Measurements from ENCODE around the gene TANC1.

Gene TANC1

DNA sequence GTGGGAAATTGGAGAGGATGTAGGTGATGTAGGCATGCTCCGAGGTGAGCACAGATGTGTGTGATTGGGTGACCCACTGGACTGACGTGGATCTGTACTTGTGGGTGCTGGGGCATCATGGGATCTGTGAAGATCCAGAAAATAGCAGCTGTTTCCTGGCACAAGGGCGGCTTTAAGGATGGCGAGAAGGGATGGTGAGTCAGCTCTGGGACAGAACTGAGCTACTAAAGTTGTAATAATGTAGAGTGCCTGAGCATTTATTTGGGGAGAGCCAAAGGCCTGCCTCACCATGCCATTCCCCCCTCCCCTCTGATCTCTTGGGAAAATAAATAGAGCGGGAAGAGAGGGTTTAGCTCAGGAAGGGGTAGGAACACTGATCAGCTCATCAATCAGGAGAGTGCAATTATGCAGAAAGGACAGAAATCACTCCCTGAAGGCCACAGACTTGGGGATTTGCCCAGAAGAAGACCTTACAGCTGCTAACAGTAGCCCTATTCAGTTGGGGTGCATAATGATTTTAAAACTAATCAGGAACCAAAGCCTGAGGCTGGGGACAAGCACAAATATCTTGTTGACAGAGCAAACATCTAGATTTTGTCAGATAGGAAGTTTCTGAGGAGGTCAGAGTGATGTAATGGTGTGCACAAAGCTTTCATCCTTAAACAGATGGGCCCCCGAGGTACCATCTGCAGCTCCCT is 30.3 kb downstream of the TANC1 start:
- DNase-seq (ENCODE audit: low read depth) = no peak
- TF ChIP-seq CTCF (conservative IDR thresholded peaks at IDR 0.05; ENCODE audit: low read depth, low read length) = no peak
- no peak overlapping the region for H3K4me3 ChIP-seq (ENCODE audit: low read length)

DNA sequence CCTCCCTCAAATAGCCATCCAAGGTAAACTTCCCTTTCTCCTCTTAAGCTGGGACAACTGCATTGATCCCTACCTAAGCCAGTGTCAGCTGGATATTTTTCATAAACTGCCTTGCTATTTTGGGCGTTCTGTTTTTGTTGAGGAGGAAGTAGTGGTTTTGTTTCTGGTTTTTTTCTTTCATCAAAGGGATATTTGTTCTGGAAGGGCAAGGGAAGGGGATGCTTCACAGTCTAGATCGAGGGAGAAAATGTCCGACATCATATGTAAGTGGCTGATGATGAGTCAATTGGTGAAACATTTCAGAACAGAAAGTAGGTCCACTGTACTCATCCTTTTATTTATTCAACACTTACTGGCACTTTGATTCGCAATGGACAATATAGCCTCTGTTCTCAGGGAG is 31.0 kb downstream of the TANC1 start:
- TF ChIP-seq CTCF (conservative IDR thresholded peaks at IDR 0.05; ENCODE audit: low read depth, low read length) = no peak
- no peak for DNase-seq (ENCODE audit: low read depth)
- no peak overlapping the region for H3K4me3 ChIP-seq (ENCODE audit: low read length)

DNA sequence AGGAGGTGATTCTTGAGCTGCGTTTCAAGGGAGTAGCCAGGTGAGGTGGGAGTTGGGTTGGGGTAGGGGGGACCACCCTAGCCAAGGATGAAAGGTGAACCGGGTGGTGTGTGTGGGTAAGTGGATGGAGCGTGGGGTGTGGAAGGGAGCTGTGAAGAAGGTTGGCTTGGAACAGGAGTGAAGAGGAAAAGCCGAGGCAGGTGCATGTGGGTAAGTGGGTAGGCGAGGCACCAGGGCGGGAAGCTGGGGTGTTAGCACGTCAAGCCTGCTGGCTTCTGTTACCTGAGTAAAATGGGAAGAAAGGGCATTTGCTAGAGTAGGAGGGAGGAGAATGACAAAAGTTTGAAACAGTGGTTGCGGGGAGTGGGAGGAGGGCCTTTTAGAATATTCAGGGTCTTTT is 31.6 kb downstream of the TANC1 start:
- DNase-seq (ENCODE audit: low read depth) = no peak
- no peak overlapping the region for H3K4me3 ChIP-seq (ENCODE audit: low read length)

GRCh38 chr2:159002462-159003111 is 34.1 kb downstream of the TANC1 start:
- no peak for TF ChIP-seq CTCF (conservative IDR thresholded peaks at IDR 0.05; ENCODE audit: low read depth, low read length)
- DNase-seq (ENCODE audit: low read depth) = no peak
- no peak overlapping the region for H3K4me3 ChIP-seq (ENCODE audit: low read length)

More for the DNA sequence above, 31.6 kb downstream of the TANC1 start:
- TF ChIP-seq CTCF (conservative IDR thresholded peaks at IDR 0.05; ENCODE audit: low read depth, low read length) = no peak

DNA sequence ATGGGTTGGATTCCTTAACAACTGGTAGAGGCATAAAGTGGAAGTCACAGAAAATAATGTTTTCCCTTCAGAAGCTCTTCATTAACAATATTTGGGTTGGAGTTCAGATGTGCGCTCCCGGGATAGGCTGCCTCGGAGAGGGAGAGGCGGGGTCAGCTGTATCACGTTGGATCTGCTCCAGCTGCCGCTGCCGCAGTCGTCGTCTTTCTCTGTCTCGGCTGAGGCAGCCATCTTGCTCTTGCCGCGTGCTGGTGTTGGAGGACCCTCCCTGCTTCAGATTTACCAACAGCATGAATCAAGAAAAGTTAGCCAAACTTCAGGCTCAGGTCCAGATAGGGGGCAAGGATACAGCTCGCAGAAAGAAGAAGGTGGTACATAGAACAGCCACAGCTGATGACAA is 35.1 kb downstream of the TANC1 start:
- TF ChIP-seq CTCF (conservative IDR thresholded peaks at IDR 0.05; ENCODE audit: low read depth, low read length) = no peak
- H3K4me3 ChIP-seq (ENCODE audit: low read length) = no peak overlapping the region
- no peak for DNase-seq (ENCODE audit: low read depth)

- TF ChIP-seq CTCF (conservative IDR thresholded peaks at IDR 0.05; ENCODE audit: low read depth, low read length) = no peak
- DNase-seq (ENCODE audit: low read depth) = no peak
- no peak overlapping the region for H3K4me3 ChIP-seq (ENCODE audit: low read length)
Measured at GRCh38 chr2:159004849-159005248, 36.4 kb downstream of the TANC1 start.

GRCh38 chr2:159009940-159010339 is 41.5 kb downstream of the TANC1 start:
- no peak overlapping the region for H3K4me3 ChIP-seq (ENCODE audit: low read length)
- no peak for TF ChIP-seq CTCF (conservative IDR thresholded peaks at IDR 0.05; ENCODE audit: low read depth, low read length)
- no peak for DNase-seq (ENCODE audit: low read depth)

Data from retinal pigment epithelial cell (primary cell).